OCI-LY7 (cell line): ENCODE data around the gene DEPDC1B. TPM values are rescaled to one million over a fixed set of nuclear protein-coding genes. Genes with fewer than 3 reads are reported as not detected.

Experiments used
- BruUV-seq: library from RNA; stranded (reverse); fragments of 400-500 nt; replicated peaks from 2 replicates; lab custom pipeline; 2021; lab: Mats Ljungman, UMichigan
- CTCF ChIA-PET: fragments of 300-600 bp; sonication (Branson Sonifier 250); formaldehyde crosslinking; loops from one replicate; lab custom pipeline; 2022; ENCODE audit warnings: antibody characterized with exemption; ENCODE audit not compliant: unreplicated experiment; lab: Charles Lee
- POLR2A ChIA-PET: fragments of 300-600 bp; sonication (Branson Sonifier 250); formaldehyde crosslinking; loops from one replicate; lab custom pipeline; 2022; ENCODE audit warnings: antibody characterized with exemption; lab: Charles Lee
- DNase-seq: peaks from one replicate; pipeline ENCODE4 v3.0.0-alpha.2; 2015; ENCODE audit warnings: low spot score
- H2AFZ ChIP-seq: fragments of 200-600 bp; sonication (generic), shearing (Covaris generic); 2 replicates; pipeline ENCODE4 v1.6.1; 2014; ENCODE audit warnings: mild to moderate bottlenecking, antibody characterized with exemption, low read length, moderate library complexity
- H3K27ac ChIP-seq: fragments of 200-600 bp; sonication (generic); 2 replicates; pipeline ENCODE4 v1.5.1; 2014; ENCODE audit warnings: mixed run types, low read depth, mild to moderate bottlenecking, moderate library complexity, low read length, inconsistent platforms; ENCODE audit not compliant: poor library complexity, severe bottlenecking
- H3K36me3 ChIP-seq: fragments of 200-600 bp; sonication (generic); 2 replicates; pipeline ENCODE4 v1.6.1; 2014; ENCODE audit warnings: mild to moderate bottlenecking, antibody characterized with exemption, low read length, moderate library complexity, mixed read lengths; ENCODE audit not compliant: insufficient read depth
- H3K4me1 ChIP-seq: fragments of 200-600 bp; sonication (generic); 2 replicates; pipeline ENCODE4 v1.5.1; 2014; ENCODE audit warnings: mild to moderate bottlenecking, low read length; ENCODE audit not compliant: insufficient read depth, poor library complexity, severe bottlenecking
- H3K4me2 ChIP-seq: fragments of 200-600 bp; sonication (generic); 2 replicates; pipeline ENCODE4 v1.6.1; 2014; ENCODE audit warnings: mild to moderate bottlenecking, low read length
- H3K4me3 ChIP-seq: fragments of 200-600 bp; sonication (generic); 2 replicates; pipeline ENCODE4 v1.5.1; 2014; ENCODE audit warnings: mild to moderate bottlenecking, low read depth, low read length; ENCODE audit not compliant: poor library complexity, severe bottlenecking
- H3K79me2 ChIP-seq: fragments of 200-600 bp; sonication (generic); 2 replicates; pipeline ENCODE4 v1.6.1; 2016; ENCODE audit warnings: low read depth, mild to moderate bottlenecking, low read length, moderate library complexity, mixed read lengths; ENCODE audit not compliant: insufficient read depth
- H3K9me2 ChIP-seq: fragments of 200-600 bp; sonication (generic); 2 replicates; pipeline ENCODE4 v1.6.1; 2016; ENCODE audit warnings: mild to moderate bottlenecking, low read length, mixed read lengths; ENCODE audit not compliant: insufficient read depth
- H3K9me3 ChIP-seq: fragments of 200-600 bp; sonication (generic); 2 replicates; pipeline ENCODE4 v1.6.1; 2014; ENCODE audit warnings: mild to moderate bottlenecking, mixed run types, low read length, mixed read lengths
- H4K20me1 ChIP-seq: fragments of 200-600 bp; sonication (generic); 2 replicates; pipeline ENCODE4 v1.6.1; 2014; ENCODE audit warnings: mild to moderate bottlenecking, antibody characterized with exemption, low read length, moderate library complexity, mixed read lengths; ENCODE audit not compliant: insufficient read depth
- EZH2phosphoT487 ChIP-seq: fragments of 200-600 bp; sonication (generic); IDR thresholded peaks from 2 replicates; pipeline ENCODE4 v1.6.1; 2018; ENCODE audit warnings: low read depth, borderline replicate concordance, mild to moderate bottlenecking, mixed run types, antibody characterized with exemption, low read length, moderate library complexity, mixed read lengths
- intact Hi-C: fragments of 100-400 bp; cut with micrococcal nuclease; formaldehyde crosslinking; loops from one replicate; pipeline ENCODE4 v1.10.0; 2022; ENCODE audit not compliant: unreplicated experiment
- total RNA-seq, 2 experiments: library from RNA; depleted of rRNA in 1 of 2; stranded (reverse); fragments of >200 nt in 1 of 2; shearing (Covaris generic) in 1 of 2; gene quantifications; 2 replicates each; pipeline ENCODE4 v1.2.3, GENCODE V29; 2014 to 2022
- TF ChIP-seq, protein P1 (sequence below): fragments of 200-600 bp; sonication (generic); conservative IDR thresholded peaks from 2 replicates; pipeline ENCODE4 v1.5.1; 2014; ENCODE audit warnings: mild to moderate bottlenecking, antibody characterized with exemption, low read length, moderate library complexity, mixed read lengths

Gene DEPDC1B
- total RNA-seq, 2 experiments from 2014 or later: 43.7 to 47.6 TPM

DNA sequence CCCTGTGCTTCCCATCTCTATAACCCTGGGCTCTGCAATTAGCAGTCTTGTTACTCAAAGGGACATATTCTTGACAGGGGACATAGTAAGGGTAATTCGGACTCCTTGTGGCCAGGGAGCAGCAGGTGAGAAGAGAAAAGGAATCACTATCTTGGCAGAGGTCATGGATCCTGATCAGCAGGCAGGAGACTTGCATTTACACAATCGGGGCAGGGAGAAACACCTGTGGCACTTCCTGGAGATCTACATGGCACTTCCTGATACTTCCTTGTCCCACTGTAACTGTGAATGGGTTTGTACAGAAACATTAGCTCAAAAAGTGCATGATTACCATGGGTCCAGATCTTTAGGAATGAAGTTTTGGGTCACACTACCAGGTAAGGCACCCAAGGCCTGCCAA lies 29.2 kb downstream of the DEPDC1B start:
- BruUV-seq: no TSS peak
- intact Hi-C loops: loop anchor here (10.0 kb wide), 1 partner anchor 866 kb away; no protein-coding TSS in a partner anchor
- no peak overlapping the region for H3K4me3 ChIP-seq

GRCh38 chr5:60668686-60669304 lies 31.2 kb downstream of the DEPDC1B start:
- POLR2A ChIA-PET: interaction anchor here (1.0 kb wide), 1 partner anchor 31 kb away, joined by 6 read pairs; the partner anchor contains the start of gene DEPDC1B

More for the DNA sequence above, 29.2 kb downstream of the DEPDC1B start:
- Histone ChIP-seq H3K27ac (no peak overlapping the region), H3K36me3 (peaks cover 15% of the 10 kb centered on the region), H3K4me1 (no peaks in the 10 kb centered on the region), H3K79me2 (peaks cover 20% of the 10 kb centered on the region; the same call in 1 of the 2 replicates), H3K9me2 (no peaks in the 10 kb centered on the region), H3K4me2 (no peak overlapping the region), H4K20me1 (no peaks in the 10 kb centered on the region), H2AFZ (no peak overlapping the region), H3K9me3 (no peaks in the 10 kb centered on the region)
- ChIA-PET POLR2A (no interaction called here), CTCF (no interaction called here)
- no peak for DNase-seq
- TF ChIP-seq, protein P1, sequence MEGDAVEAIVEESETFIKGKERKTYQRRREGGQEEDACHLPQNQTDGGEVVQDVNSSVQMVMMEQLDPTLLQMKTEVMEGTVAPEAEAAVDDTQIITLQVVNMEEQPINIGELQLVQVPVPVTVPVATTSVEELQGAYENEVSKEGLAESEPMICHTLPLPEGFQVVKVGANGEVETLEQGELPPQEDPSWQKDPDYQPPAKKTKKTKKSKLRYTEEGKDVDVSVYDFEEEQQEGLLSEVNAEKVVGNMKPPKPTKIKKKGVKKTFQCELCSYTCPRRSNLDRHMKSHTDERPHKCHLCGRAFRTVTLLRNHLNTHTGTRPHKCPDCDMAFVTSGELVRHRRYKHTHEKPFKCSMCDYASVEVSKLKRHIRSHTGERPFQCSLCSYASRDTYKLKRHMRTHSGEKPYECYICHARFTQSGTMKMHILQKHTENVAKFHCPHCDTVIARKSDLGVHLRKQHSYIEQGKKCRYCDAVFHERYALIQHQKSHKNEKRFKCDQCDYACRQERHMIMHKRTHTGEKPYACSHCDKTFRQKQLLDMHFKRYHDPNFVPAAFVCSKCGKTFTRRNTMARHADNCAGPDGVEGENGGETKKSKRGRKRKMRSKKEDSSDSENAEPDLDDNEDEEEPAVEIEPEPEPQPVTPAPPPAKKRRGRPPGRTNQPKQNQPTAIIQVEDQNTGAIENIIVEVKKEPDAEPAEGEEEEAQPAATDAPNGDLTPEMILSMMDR: no peak
- TF ChIP-seq EZH2phosphoT487: no peak

More at GRCh38 chr5:60668686-60669304, 31.2 kb downstream of the DEPDC1B start:
- no TSS peak for BruUV-seq
- CTCF ChIA-PET: no interaction called here
- H3K4me2 ChIP-seq: no peak overlapping the region
- H3K9me2 ChIP-seq: no peaks in the 10 kb centered on the region
- H4K20me1 ChIP-seq: no peaks in the 10 kb centered on the region
- H2AFZ ChIP-seq: no peak overlapping the region
- intact Hi-C loops: no loop called here
- peaks cover 7% of the 10 kb centered on the region for H3K36me3 ChIP-seq
- peaks cover 18% of the 10 kb centered on the region; the same call in 1 of the 2 replicates for H3K79me2 ChIP-seq
- TF ChIP-seq EZH2phosphoT487: no peak
- TF ChIP-seq, protein P1: peak; percentile 93
- no peaks in the 10 kb centered on the region for H3K4me1 ChIP-seq
- H3K9me3 ChIP-seq: no peaks in the 10 kb centered on the region
- peak; percentile 58 for DNase-seq
- H3K27ac ChIP-seq: no peak overlapping the region
- no peak overlapping the region for H3K4me3 ChIP-seq
